ENCODE data around the gene HES5. TPM values are rescaled to one million over a fixed set of nuclear protein-coding genes. Genes with fewer than 3 reads are reported as not detected.

Gene HES5
- total and polyA plus RNA-seq, 2 of the 13 experiments (the other 11 are each of a cell fraction or from before 2014, with no cell fraction given): not detected

DNA sequence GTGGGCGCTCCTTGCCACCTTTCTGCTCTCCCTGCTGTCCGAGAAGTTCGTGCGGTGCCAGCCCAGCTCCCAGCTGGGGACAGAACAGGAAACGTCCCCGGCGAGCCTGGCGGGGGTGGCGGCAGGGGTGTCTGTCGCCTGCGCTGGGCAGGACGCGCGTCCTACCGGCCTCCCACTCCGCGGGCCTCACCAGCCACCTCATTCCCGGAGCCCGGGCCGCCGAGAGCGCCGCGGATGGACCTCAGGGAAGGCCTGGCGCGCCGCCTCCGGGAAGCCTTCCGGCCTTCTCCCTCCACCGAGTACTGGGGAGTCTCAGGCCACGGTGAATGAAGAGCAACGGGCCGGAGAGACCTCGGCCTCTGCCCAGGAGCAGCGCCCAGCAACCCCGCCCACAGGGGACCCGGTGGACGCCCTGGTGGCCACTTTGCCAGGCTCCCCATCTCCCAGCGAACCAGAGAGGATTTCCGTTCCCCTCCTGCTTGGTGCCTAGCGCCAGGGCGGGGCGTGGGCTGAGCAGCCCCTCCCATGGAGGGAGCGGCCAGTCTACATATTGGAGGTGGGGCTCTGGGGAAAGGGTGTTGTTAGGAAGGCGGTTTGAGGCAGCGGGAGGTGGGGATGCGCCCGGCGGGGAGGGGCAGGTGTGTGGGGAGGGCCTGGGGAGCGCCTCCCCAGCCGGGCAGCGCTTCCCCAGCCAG, 16.6 kb upstream of the HES5 start (continued):
- TF ChIP-seq ZNF441 (CRISPR knock-in tag; IDR thresholded peaks at IDR 0.05; ENCODE audit: borderline replicate concordance) (no peak), RARG (CRISPR knock-in tag; IDR thresholded peaks at IDR 0.05; ENCODE audit: low read depth) (no peak), GFI1 (CRISPR knock-in tag; IDR thresholded peaks at IDR 0.05; ENCODE audit: borderline replicate concordance) (no peak), IRX3 (CRISPR knock-in tag; IDR thresholded peaks at IDR 0.05; ENCODE audit: borderline replicate concordance, low read depth) (no peak), PHF8 (CRISPR knock-in tag; IDR thresholded peaks at IDR 0.05) (peak; percentile 39), YEATS4 (CRISPR knock-in tag; IDR thresholded peaks at IDR 0.05; ENCODE audit: borderline replicate concordance) (peak; percentile 54; the same call in 1 of the 2 replicates), ZNF10 (CRISPR knock-in tag; IDR thresholded peaks at IDR 0.05; ENCODE audit: borderline replicate concordance, low read depth) (no peak), ZNF773 (CRISPR knock-in tag; IDR thresholded peaks at IDR 0.05; ENCODE audit: borderline replicate concordance) (no peak), MBD4 (IDR thresholded peaks at IDR 0.05; ENCODE audit: borderline replicate concordance, low read length) (no peak), FOXM1 (CRISPR knock-in tag; IDR thresholded peaks at IDR 0.05) (no peak), ZNF331 (CRISPR knock-in tag; IDR thresholded peaks at IDR 0.05) (no peak), POLR2AphosphoS5 (IDR thresholded peaks at IDR 0.05; ENCODE audit: low read depth, low read length) (0 out of 2 replicates have a peak, but pooled peaks have one; percentile 9), MZF1 (CRISPR knock-in tag; IDR thresholded peaks at IDR 0.05; ENCODE audit: borderline replicate concordance) (no peak), HNRNPLL (IDR thresholded peaks at IDR 0.05; ENCODE audit: low read depth, low read length, poor library complexity, severe bottlenecking) (peak; percentile 72), ZFP37 (CRISPR knock-in tag; IDR thresholded peaks at IDR 0.05; ENCODE audit: borderline replicate concordance) (no peak)
- TF ChIP-seq, protein P1, sequence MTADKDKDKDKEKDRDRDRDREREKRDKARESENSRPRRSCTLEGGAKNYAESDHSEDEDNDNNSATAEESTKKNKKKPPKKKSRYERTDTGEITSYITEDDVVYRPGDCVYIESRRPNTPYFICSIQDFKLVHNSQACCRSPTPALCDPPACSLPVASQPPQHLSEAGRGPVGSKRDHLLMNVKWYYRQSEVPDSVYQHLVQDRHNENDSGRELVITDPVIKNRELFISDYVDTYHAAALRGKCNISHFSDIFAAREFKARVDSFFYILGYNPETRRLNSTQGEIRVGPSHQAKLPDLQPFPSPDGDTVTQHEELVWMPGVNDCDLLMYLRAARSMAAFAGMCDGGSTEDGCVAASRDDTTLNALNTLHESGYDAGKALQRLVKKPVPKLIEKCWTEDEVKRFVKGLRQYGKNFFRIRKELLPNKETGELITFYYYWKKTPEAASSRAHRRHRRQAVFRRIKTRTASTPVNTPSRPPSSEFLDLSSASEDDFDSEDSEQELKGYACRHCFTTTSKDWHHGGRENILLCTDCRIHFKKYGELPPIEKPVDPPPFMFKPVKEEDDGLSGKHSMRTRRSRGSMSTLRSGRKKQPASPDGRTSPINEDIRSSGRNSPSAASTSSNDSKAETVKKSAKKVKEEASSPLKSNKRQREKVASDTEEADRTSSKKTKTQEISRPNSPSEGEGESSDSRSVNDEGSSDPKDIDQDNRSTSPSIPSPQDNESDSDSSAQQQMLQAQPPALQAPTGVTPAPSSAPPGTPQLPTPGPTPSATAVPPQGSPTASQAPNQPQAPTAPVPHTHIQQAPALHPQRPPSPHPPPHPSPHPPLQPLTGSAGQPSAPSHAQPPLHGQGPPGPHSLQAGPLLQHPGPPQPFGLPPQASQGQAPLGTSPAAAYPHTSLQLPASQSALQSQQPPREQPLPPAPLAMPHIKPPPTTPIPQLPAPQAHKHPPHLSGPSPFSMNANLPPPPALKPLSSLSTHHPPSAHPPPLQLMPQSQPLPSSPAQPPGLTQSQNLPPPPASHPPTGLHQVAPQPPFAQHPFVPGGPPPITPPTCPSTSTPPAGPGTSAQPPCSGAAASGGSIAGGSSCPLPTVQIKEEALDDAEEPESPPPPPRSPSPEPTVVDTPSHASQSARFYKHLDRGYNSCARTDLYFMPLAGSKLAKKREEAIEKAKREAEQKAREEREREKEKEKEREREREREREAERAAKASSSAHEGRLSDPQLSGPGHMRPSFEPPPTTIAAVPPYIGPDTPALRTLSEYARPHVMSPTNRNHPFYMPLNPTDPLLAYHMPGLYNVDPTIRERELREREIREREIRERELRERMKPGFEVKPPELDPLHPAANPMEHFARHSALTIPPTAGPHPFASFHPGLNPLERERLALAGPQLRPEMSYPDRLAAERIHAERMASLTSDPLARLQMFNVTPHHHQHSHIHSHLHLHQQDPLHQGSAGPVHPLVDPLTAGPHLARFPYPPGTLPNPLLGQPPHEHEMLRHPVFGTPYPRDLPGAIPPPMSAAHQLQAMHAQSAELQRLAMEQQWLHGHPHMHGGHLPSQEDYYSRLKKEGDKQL (CRISPR knock-in tag; IDR thresholded peaks at IDR 0.05; ENCODE audit: low read depth): no peak
- TF ChIP-seq, protein P2, sequence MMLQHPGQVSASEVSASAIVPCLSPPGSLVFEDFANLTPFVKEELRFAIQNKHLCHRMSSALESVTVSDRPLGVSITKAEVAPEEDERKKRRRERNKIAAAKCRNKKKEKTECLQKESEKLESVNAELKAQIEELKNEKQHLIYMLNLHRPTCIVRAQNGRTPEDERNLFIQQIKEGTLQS (CRISPR knock-in tag; IDR thresholded peaks at IDR 0.05): 0 out of 2 replicates have a peak, but pooled peaks have one; percentile 6
- TF ChIP-seq, protein P3, sequence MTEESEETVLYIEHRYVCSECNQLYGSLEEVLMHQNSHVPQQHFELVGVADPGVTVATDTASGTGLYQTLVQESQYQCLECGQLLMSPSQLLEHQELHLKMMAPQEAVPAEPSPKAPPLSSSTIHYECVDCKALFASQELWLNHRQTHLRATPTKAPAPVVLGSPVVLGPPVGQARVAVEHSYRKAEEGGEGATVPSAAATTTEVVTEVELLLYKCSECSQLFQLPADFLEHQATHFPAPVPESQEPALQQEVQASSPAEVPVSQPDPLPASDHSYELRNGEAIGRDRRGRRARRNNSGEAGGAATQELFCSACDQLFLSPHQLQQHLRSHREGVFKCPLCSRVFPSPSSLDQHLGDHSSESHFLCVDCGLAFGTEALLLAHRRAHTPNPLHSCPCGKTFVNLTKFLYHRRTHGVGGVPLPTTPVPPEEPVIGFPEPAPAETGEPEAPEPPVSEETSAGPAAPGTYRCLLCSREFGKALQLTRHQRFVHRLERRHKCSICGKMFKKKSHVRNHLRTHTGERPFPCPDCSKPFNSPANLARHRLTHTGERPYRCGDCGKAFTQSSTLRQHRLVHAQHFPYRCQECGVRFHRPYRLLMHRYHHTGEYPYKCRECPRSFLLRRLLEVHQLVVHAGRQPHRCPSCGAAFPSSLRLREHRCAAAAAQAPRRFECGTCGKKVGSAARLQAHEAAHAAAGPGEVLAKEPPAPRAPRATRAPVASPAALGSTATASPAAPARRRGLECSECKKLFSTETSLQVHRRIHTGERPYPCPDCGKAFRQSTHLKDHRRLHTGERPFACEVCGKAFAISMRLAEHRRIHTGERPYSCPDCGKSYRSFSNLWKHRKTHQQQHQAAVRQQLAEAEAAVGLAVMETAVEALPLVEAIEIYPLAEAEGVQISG (CRISPR knock-in tag; IDR thresholded peaks at IDR 0.05): no peak; the same call in 1 of the 2 replicates
- TF ChIP-seq, protein P4, sequence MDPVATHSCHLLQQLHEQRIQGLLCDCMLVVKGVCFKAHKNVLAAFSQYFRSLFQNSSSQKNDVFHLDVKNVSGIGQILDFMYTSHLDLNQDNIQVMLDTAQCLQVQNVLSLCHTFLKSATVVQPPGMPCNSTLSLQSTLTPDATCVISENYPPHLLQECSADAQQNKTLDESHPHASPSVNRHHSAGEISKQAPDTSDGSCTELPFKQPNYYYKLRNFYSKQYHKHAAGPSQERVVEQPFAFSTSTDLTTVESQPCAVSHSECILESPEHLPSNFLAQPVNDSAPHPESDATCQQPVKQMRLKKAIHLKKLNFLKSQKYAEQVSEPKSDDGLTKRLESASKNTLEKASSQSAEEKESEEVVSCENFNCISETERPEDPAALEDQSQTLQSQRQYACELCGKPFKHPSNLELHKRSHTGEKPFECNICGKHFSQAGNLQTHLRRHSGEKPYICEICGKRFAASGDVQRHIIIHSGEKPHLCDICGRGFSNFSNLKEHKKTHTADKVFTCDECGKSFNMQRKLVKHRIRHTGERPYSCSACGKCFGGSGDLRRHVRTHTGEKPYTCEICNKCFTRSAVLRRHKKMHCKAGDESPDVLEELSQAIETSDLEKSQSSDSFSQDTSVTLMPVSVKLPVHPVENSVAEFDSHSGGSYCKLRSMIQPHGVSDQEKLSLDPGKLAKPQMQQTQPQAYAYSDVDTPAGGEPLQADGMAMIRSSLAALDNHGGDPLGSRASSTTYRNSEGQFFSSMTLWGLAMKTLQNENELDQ (CRISPR knock-in tag; IDR thresholded peaks at IDR 0.05; ENCODE audit: borderline replicate concordance): no peak

Measured in HepG2 (cell line).